Mesodermal cell (in vitro differentiated cells): ENCODE results near the gene TENT4A.

Experiments used
- H3K27ac ChIP-seq: 2 replicates; pipeline ENCODE4 v1.7.0; 2013; ENCODE audit warnings: mild to moderate bottlenecking, low read depth, low read length, moderate library complexity; ENCODE audit not compliant: severe bottlenecking
- H3K36me3 ChIP-seq: 2 replicates; pipeline ENCODE4 v1.7.1; 2013; ENCODE audit warnings: mild to moderate bottlenecking, low read length, moderate library complexity; ENCODE audit not compliant: control insufficient read depth, insufficient read depth
- H3K4me1 ChIP-seq: one replicate; pipeline ENCODE4 v1.7.1; 2013; ENCODE audit warnings: mild to moderate bottlenecking, low read length; ENCODE audit not compliant: insufficient read depth, control insufficient read depth, poor library complexity, severe bottlenecking
- H3K4me3 ChIP-seq: 2 replicates; pipeline ENCODE4 v1.7.0; 2013; ENCODE audit warnings: low read length, control low read depth, mild to moderate bottlenecking; ENCODE audit not compliant: insufficient read depth, poor library complexity, severe bottlenecking; ENCODE audit errors: extremely low read depth
- H3K9me3 ChIP-seq: 2 replicates; pipeline ENCODE4 v1.7.1; 2013; ENCODE audit warnings: mild to moderate bottlenecking, low read length, moderate library complexity; ENCODE audit not compliant: control insufficient read depth
- WGBS, 2 experiments: methylation state at CpG; one replicate each; pipeline ENCODE4 v1.1.5; 2013; ENCODE audit warnings: missing lambda C conversion rate in 2 of 2; ENCODE audit not compliant: insufficient coverage in 2 of 2; 5-methylcytosine and 5-hydroxymethylcytosine counted together

TENT4A gene

GRCh38 chr5:6786786-6787495 is 73.7 kb downstream of the TENT4A start:
- WGBS, 2 experiments, result 83 to 91% methylated on average over 5 to 6 of the region's 10 CpGs
- no peaks in the 10 kb centered on the region for H3K36me3 ChIP-seq
- H3K27ac ChIP-seq, result no peak overlapping the region
- H3K4me3 ChIP-seq, result no peak overlapping the region
- no peaks in the 10 kb centered on the region for H3K9me3 ChIP-seq
- no peaks in the 10 kb centered on the region for H3K4me1 ChIP-seq

- Histone ChIP-seq H3K4me3 (no peak overlapping the region), H3K27ac (no peak overlapping the region), H3K4me1 (no peaks in the 10 kb centered on the region), H3K9me3 (no peaks in the 10 kb centered on the region), H3K36me3 (no peaks in the 10 kb centered on the region)
- 90 to 97% methylated on average over 4 of the region's 4 CpGs for WGBS, 2 experiments
Measured at GRCh38 chr5:6787941-6788340, 74.7 kb downstream of the TENT4A start.

- no peaks in the 10 kb centered on the region for H3K4me1 ChIP-seq
- H3K27ac ChIP-seq, result no peak overlapping the region
- no peaks in the 10 kb centered on the region for H3K9me3 ChIP-seq
- H3K4me3 ChIP-seq, result no peak overlapping the region
- 77 to 78% methylated on average over 5 to 7 of the region's 7 CpGs for WGBS, 2 experiments
- H3K36me3 ChIP-seq, result no peaks in the 10 kb centered on the region
Measured at GRCh38 chr5:6788439-6788838, 75.2 kb downstream of the TENT4A start.

GRCh38 chr5:6788956-6789649 is 75.9 kb downstream of the TENT4A start:
- Histone ChIP-seq H3K9me3 (no peaks in the 10 kb centered on the region), H3K36me3 (no peaks in the 10 kb centered on the region), H3K27ac (no peak overlapping the region), H3K4me3 (no peak overlapping the region), H3K4me1 (no peaks in the 10 kb centered on the region)
- 90 to 93% methylated on average over 8 to 12 of the region's 15 CpGs for WGBS, 2 experiments

GRCh38 chr5:6790346-6790865 is 77.2 kb downstream of the TENT4A start:
- WGBS, 2 experiments, result 68 to 80% methylated on average over 8 of the region's 8 CpGs
- Histone ChIP-seq H3K4me1 (no peaks in the 10 kb centered on the region), H3K36me3 (no peaks in the 10 kb centered on the region), H3K9me3 (no peaks in the 10 kb centered on the region), H3K4me3 (no peak overlapping the region), H3K27ac (no peak overlapping the region)

- Histone ChIP-seq H3K27ac (no peak overlapping the region), H3K4me3 (no peak overlapping the region), H3K4me1 (no peaks in the 10 kb centered on the region), H3K36me3 (no peaks in the 10 kb centered on the region), H3K9me3 (no peaks in the 10 kb centered on the region)
- 76 to 82% methylated on average over 8 to 10 of the region's 10 CpGs for WGBS, 2 experiments
Measured at GRCh38 chr5:6791031-6791430, 77.8 kb downstream of the TENT4A start.

GRCh38 chr5:6792376-6792775 is 79.1 kb downstream of the TENT4A start:
- Histone ChIP-seq H3K27ac (no peak overlapping the region), H3K9me3 (no peaks in the 10 kb centered on the region), H3K36me3 (no peaks in the 10 kb centered on the region), H3K4me1 (no peaks in the 10 kb centered on the region), H3K4me3 (no peak overlapping the region)
- WGBS, 2 experiments, result 82 to 84% methylated on average over 3 to 4 of the region's 5 CpGs

- no peaks in the 10 kb centered on the region for H3K36me3 ChIP-seq
- no peak overlapping the region for H3K4me3 ChIP-seq
- no peaks in the 10 kb centered on the region for H3K9me3 ChIP-seq
- no peak overlapping the region for H3K27ac ChIP-seq
- 86 to 90% methylated on average over 13 to 14 of the region's 14 CpGs for WGBS, 2 experiments
- H3K4me1 ChIP-seq, result no peaks in the 10 kb centered on the region
Measured at GRCh38 chr5:6792911-6793471, 79.8 kb downstream of the TENT4A start.

- peaks cover 5% of the 10 kb centered on the region for H3K4me1 ChIP-seq
- H3K9me3 ChIP-seq, result peaks cover 6% of the 10 kb centered on the region
- no peak overlapping the region for H3K4me3 ChIP-seq
- H3K36me3 ChIP-seq, result no peaks in the 10 kb centered on the region
- 91 to 93% methylated on average over 5 of the region's 5 CpGs for WGBS, 2 experiments
- H3K27ac ChIP-seq, result no peak overlapping the region
Measured at GRCh38 chr5:6801236-6801635, 88.0 kb downstream of the TENT4A start.

- H3K4me3 ChIP-seq, result no peak overlapping the region
- peaks cover 11% of the 10 kb centered on the region for H3K9me3 ChIP-seq
- 89 to 100% methylated on average over 4 of the region's 7 CpGs for WGBS, 2 experiments
- peaks cover 5% of the 10 kb centered on the region for H3K4me1 ChIP-seq
- no peaks in the 10 kb centered on the region for H3K36me3 ChIP-seq
- no peak overlapping the region for H3K27ac ChIP-seq
Measured at GRCh38 chr5:6803981-6804550, 90.8 kb downstream of the TENT4A start.
